NCI-H774 (cell line): ENCODE results near the gene ZFYVE16.
"Not testable (repeated sequence)": the region's sequence is repeated elsewhere in the genome, so short reads cannot be mapped to it uniquely, and the experiment has no call there.

Source experiments
- DNase-seq: peaks from one replicate; lab custom pipeline; 2025; lab: John Stamatoyannopoulos, UW

ZFYVE16 gene

GRCh38 chr5:80407735-80408483, at the start of gene ZFYVE16:
Gene ZFYVE16, plus strand, starts transcription at chr5:80408064. Its CDS starts 26,084 bp downstream, at chr5:80434148.
- peak; percentile 97 for DNase-seq

GRCh38 chr5:80360914-80361444, 46.9 kb upstream of the ZFYVE16 start:
- DNase-seq, result no peak

- DNase-seq, result no peak
Observed at GRCh38 chr5:80364892-80365291, 43.0 kb upstream of the ZFYVE16 start.

GRCh38 chr5:80368661-80369480, 39.0 kb upstream of the ZFYVE16 start:
- DNase-seq, result no peak

GRCh38 chr5:80369521-80369920, 38.3 kb upstream of the ZFYVE16 start:
- DNase-seq, result peak; percentile 42

- no peak for DNase-seq
Observed at GRCh38 chr5:80370390-80370789, 37.5 kb upstream of the ZFYVE16 start.

- DNase-seq, result no peak
Observed at GRCh38 chr5:80372780-80373179, 35.1 kb upstream of the ZFYVE16 start.

- no peak for DNase-seq
Observed at GRCh38 chr5:80374188-80374587, 33.7 kb upstream of the ZFYVE16 start.

GRCh38 chr5:80376557-80376956, 31.3 kb upstream of the ZFYVE16 start:
- no peak for DNase-seq

- no peak for DNase-seq
Observed at GRCh38 chr5:80382488-80382887, 25.4 kb upstream of the ZFYVE16 start.

GRCh38 chr5:80387063-80387768, 20.6 kb upstream of the ZFYVE16 start:
- no peak for DNase-seq

GRCh38 chr5:80389580-80389979, 18.3 kb upstream of the ZFYVE16 start:
- no peak for DNase-seq

GRCh38 chr5:80390413-80390812, 17.5 kb upstream of the ZFYVE16 start:
- not testable (repeated sequence) for DNase-seq

- not testable (repeated sequence) for DNase-seq
Observed at GRCh38 chr5:80391267-80391666, 16.6 kb upstream of the ZFYVE16 start.

GRCh38 chr5:80399526-80400239, 8.2 kb upstream of the ZFYVE16 start:
- DNase-seq, result no peak

- not testable (repeated sequence) for DNase-seq
Observed at GRCh38 chr5:80400368-80400767, 7.5 kb upstream of the ZFYVE16 start.

- DNase-seq, result no peak
Observed at GRCh38 chr5:80403782-80404181, 4.1 kb upstream of the ZFYVE16 start.

- peak; percentile 47 for DNase-seq
Observed at GRCh38 chr5:80406980-80407734, 707 bp upstream of the ZFYVE16 start.

GRCh38 chr5:80408484-80409366, 861 bp downstream of the ZFYVE16 start:
- DNase-seq, result peak; percentile 48
